ENCODE data around the gene ZBTB16. TPM values are rescaled to one million over a fixed set of nuclear protein-coding genes. Genes with fewer than 3 reads are reported as not detected.

ZBTB16 gene
- polyA plus RNA-seq, 1 donor (not counting 4 experiments of a cell fraction or from before 2014, with no cell fraction given) = 0.18 TPM

GRCh38 chr11:114061048-114061680 lies 1.7 kb downstream of the ZBTB16 start:
- FAIRE-seq = no peak
- TF ChIP-seq CTCF (optimal IDR thresholded peaks at IDR 0.05 in 1 of 3, IDR thresholded peaks at IDR 0.05 in 1 of 3, conservative IDR thresholded peaks at IDR 0.05 in 1 of 3; ENCODE audit: extremely low read depth in 1 of 3, insufficient read depth in 2 of 3, low read length in 3 of 3) (no peak), EZH2 (IDR thresholded peaks at IDR 0.05; ENCODE audit: low read length) (no peak)

GRCh38 chr11:114061681-114062049 lies 2.2 kb downstream of the ZBTB16 start:
- Histone ChIP-seq H3K36me3 (ENCODE audit: control insufficient read depth in 2 of 2, extremely low read depth in 1 of 2, insufficient read depth in 2 of 2, low read length in 2 of 2) (no peaks in the 10 kb centered on the region), H2AFZ (ENCODE audit: control insufficient read depth, low read length) (no peak overlapping the region), H3K9me3 (ENCODE audit: control insufficient read depth, low read depth, low read length) (no peaks in the 10 kb centered on the region), H3K4me1 (ENCODE audit: control insufficient read depth, extremely low read depth, insufficient read depth, low read length) (peaks cover 6% of the 10 kb centered on the region), H3K4me2 (ENCODE audit: control insufficient read depth, extremely low read depth, insufficient read depth, low read depth, low read length) (peak overlapping the region; percentile 70), H3K79me2 (ENCODE audit: control insufficient read depth, insufficient read depth, low read length) (no peaks in the 10 kb centered on the region), H3K9ac (ENCODE audit: control insufficient read depth, extremely low read depth, insufficient read depth, low read length) (no peak overlapping the region), H3K4me3 (ENCODE audit: control insufficient read depth in 2 of 3, extremely low read depth in 1 of 3, insufficient read depth in 2 of 3, low read depth in 1 of 3, low read length in 3 of 3) (peak overlapping the region in 1 of 3 experiments; percentile 64), H3K9me1 (ENCODE audit: control insufficient read depth, extremely low read depth, insufficient read depth, low read length) (no peaks in the 10 kb centered on the region), H4K20me1 (ENCODE audit: control insufficient read depth, extremely low read depth, insufficient read depth, low read length) (no peaks in the 10 kb centered on the region), H3K27ac (ENCODE audit: control insufficient read depth, insufficient read depth, low read length) (no peak overlapping the region), H3K27me3 (ENCODE audit: control insufficient read depth, extremely low read depth, insufficient read depth, low read length) (peaks cover 65% of the 10 kb centered on the region)
- dilution Hi-C loops (cut with MboI; ENCODE audit: extremely low pct_ligation_motif_present, low sequenced_read_pairs) = no loop called here
- TF ChIP-seq EZH2 (IDR thresholded peaks at IDR 0.05; ENCODE audit: low read length) = no peak
- FAIRE-seq (no peak), DNase-seq (ENCODE audit: low read depth, low spot score) (no peak)

More at GRCh38 chr11:114061048-114061680, 1.7 kb downstream of the ZBTB16 start:
- Histone ChIP-seq H3K4me1 (ENCODE audit: control insufficient read depth, extremely low read depth, insufficient read depth, low read length) (peaks cover 6% of the 10 kb centered on the region), H4K20me1 (ENCODE audit: control insufficient read depth, extremely low read depth, insufficient read depth, low read length) (no peaks in the 10 kb centered on the region), H3K4me3 (ENCODE audit: control insufficient read depth in 2 of 3, extremely low read depth in 1 of 3, insufficient read depth in 2 of 3, low read depth in 1 of 3, low read length in 3 of 3) (peak overlapping the region; percentile 45 to 64 (median 61)), H3K4me2 (ENCODE audit: control insufficient read depth, extremely low read depth, insufficient read depth, low read depth, low read length) (peak overlapping the region; percentile 70), H2AFZ (ENCODE audit: control insufficient read depth, low read length) (peak overlapping the region; percentile 70), H3K27ac (ENCODE audit: control insufficient read depth, insufficient read depth, low read length) (no peak overlapping the region), H3K9me1 (ENCODE audit: control insufficient read depth, extremely low read depth, insufficient read depth, low read length) (no peaks in the 10 kb centered on the region), H3K79me2 (ENCODE audit: control insufficient read depth, insufficient read depth, low read length) (no peaks in the 10 kb centered on the region), H3K36me3 (ENCODE audit: control insufficient read depth in 2 of 2, extremely low read depth in 1 of 2, insufficient read depth in 2 of 2, low read length in 2 of 2) (no peaks in the 10 kb centered on the region), H3K9ac (ENCODE audit: control insufficient read depth, extremely low read depth, insufficient read depth, low read length) (no peak overlapping the region), H3K27me3 (ENCODE audit: control insufficient read depth, extremely low read depth, insufficient read depth, low read length) (peaks cover 65% of the 10 kb centered on the region), H3K9me3 (ENCODE audit: control insufficient read depth, low read depth, low read length) (no peaks in the 10 kb centered on the region)
- dilution Hi-C loops (cut with MboI; ENCODE audit: extremely low pct_ligation_motif_present, low sequenced_read_pairs) = no loop called here
- no peak for DNase-seq (ENCODE audit: low read depth, low spot score)

GRCh38 chr11:114062272-114062671 lies 2.8 kb downstream of the ZBTB16 start:
- H3K27me3 ChIP-seq (ENCODE audit: control insufficient read depth, extremely low read depth, insufficient read depth, low read length) = peaks cover 64% of the 10 kb centered on the region
- no peaks in the 10 kb centered on the region for H4K20me1 ChIP-seq (ENCODE audit: control insufficient read depth, extremely low read depth, insufficient read depth, low read length)
- no peaks in the 10 kb centered on the region for H3K36me3 ChIP-seq (ENCODE audit: control insufficient read depth in 2 of 2, extremely low read depth in 1 of 2, insufficient read depth in 2 of 2, low read length in 2 of 2)

More at GRCh38 chr11:114062272-114062671, 2.8 kb downstream of the ZBTB16 start:
- H3K4me1 ChIP-seq (ENCODE audit: control insufficient read depth, extremely low read depth, insufficient read depth, low read length) = peaks cover 6% of the 10 kb centered on the region
- H3K4me3 ChIP-seq (ENCODE audit: control insufficient read depth in 2 of 3, extremely low read depth in 1 of 3, insufficient read depth in 2 of 3, low read depth in 1 of 3, low read length in 3 of 3) = no peak overlapping the region
- H3K27ac ChIP-seq (ENCODE audit: control insufficient read depth, insufficient read depth, low read length) = no peak overlapping the region
- H3K4me2 ChIP-seq (ENCODE audit: control insufficient read depth, extremely low read depth, insufficient read depth, low read depth, low read length) = no peak overlapping the region
- FAIRE-seq (no peak), DNase-seq (ENCODE audit: low read depth, low spot score) (no peak)
- no peaks in the 10 kb centered on the region for H3K79me2 ChIP-seq (ENCODE audit: control insufficient read depth, insufficient read depth, low read length)
- TF ChIP-seq CTCF (optimal IDR thresholded peaks at IDR 0.05 in 1 of 3, IDR thresholded peaks at IDR 0.05 in 1 of 3, conservative IDR thresholded peaks at IDR 0.05 in 1 of 3; ENCODE audit: extremely low read depth in 1 of 3, insufficient read depth in 2 of 3, low read length in 3 of 3) (no peak), EZH2 (IDR thresholded peaks at IDR 0.05; ENCODE audit: low read length) (no peak)
- dilution Hi-C loops (cut with MboI; ENCODE audit: extremely low pct_ligation_motif_present, low sequenced_read_pairs) = no loop called here
- H3K9me3 ChIP-seq (ENCODE audit: control insufficient read depth, low read depth, low read length) = no peaks in the 10 kb centered on the region
- no peak overlapping the region for H3K9ac ChIP-seq (ENCODE audit: control insufficient read depth, extremely low read depth, insufficient read depth, low read length)
- no peaks in the 10 kb centered on the region for H3K9me1 ChIP-seq (ENCODE audit: control insufficient read depth, extremely low read depth, insufficient read depth, low read length)
- no peak overlapping the region for H2AFZ ChIP-seq (ENCODE audit: control insufficient read depth, low read length)
